K562 (cell line): ENCODE measurements around the gene CAPN2.

Source experiments
- CTCF ChIP-seq, 3 experiments: IDR thresholded peaks in 2 of 3; conservative IDR thresholded peaks in 1 of 3; 2 replicates each; pipeline ENCODE4 v1.5.1; 2011 to 2012; ENCODE audit warnings: low read length in 3 of 3, mild to moderate bottlenecking in 3 of 3, control low read depth in 2 of 3, improper control_type of control experiment in 1 of 3, inconsistent platforms in 1 of 3, low read depth in 1 of 3, mixed read lengths in 1 of 3, moderate library complexity in 1 of 3; ENCODE audit not compliant: insufficient read depth in 2 of 3
- FOXM1 ChIP-seq, 2 experiments: fragments of 450-650 bp in 1 of 2; sonication (generic) in 1 of 2; formaldehyde crosslinking in 1 of 2; IDR thresholded peaks; 2 replicates each; pipeline versions ENCODE4 v1.6.1 to v1.9.0; 2017 to 2022; ENCODE audit warnings: low read depth in 2 of 2, mild to moderate bottlenecking in 2 of 2, missing genetic modification reagents in 1 of 2, moderate library complexity in 1 of 2
- OTX1 ChIP-seq: fragments of 450-650 bp; formaldehyde crosslinking; IDR thresholded peaks from 2 replicates; pipeline ENCODE4 v1.4.0; 2022; ENCODE audit warnings: mild to moderate bottlenecking
- POLR2AphosphoS5 ChIP-seq: IDR thresholded peaks from 2 replicates; pipeline ENCODE4 v1.6.1; 2011; ENCODE audit warnings: mild to moderate bottlenecking, low read depth, low read length, moderate library complexity; ENCODE audit not compliant: control insufficient read depth, insufficient read depth
- RAD21 ChIP-seq, 2 experiments: fragments of 250-450 bp in 1 of 2; fragments of 450-650 bp in 1 of 2; sonication (Bioruptor Pico) in 1 of 2; formaldehyde crosslinking in 1 of 2; IDR thresholded peaks in 1 of 2; conservative IDR thresholded peaks in 1 of 2; 2 replicates each; pipeline versions ENCODE4 v1.4.0 to v1.8.0; 2020 to 2022; ENCODE audit warnings: mild to moderate bottlenecking in 2 of 2, moderate library complexity in 1 of 2
- REST ChIP-seq, 2 experiments: fragments of 450-650 bp; formaldehyde crosslinking in 1 of 2; IDR thresholded peaks; 2 replicates each; pipeline versions ENCODE4 v1.4.0 to v1.6.1; 2014 to 2020; ENCODE audit warnings: mild to moderate bottlenecking in 2 of 2, borderline replicate concordance in 1 of 2, low read depth in 1 of 2
- ZNF324 ChIP-seq: fragments of 250-450 bp; sonication (Bioruptor Pico); IDR thresholded peaks from 2 replicates; pipeline ENCODE4 v1.4.0; 2020; ENCODE audit warnings: mild to moderate bottlenecking

- TF ChIP-seq OTX1 (CRISPR knock-in tag): no peak
- no peak for TF ChIP-seq POLR2AphosphoS5
- no peak for TF ChIP-seq FOXM1 (IDR thresholded peaks at IDR 0.05; ENCODE audit: low read depth)
- no peak for TF ChIP-seq FOXM1 (CRISPR knock-in tag; IDR thresholded peaks at IDR 0.05; ENCODE audit: low read depth)
- TF ChIP-seq CTCF (IDR thresholded peaks at IDR 0.05 in 2 of 3, conservative IDR thresholded peaks at IDR 0.05 in 1 of 3; ENCODE audit: insufficient read depth in 2 of 3, low read depth in 1 of 3, low read length in 3 of 3): no peak
- no peak for TF ChIP-seq ZNF324 (CRISPR knock-in tag)
- no peak for TF ChIP-seq RAD21 (CRISPR knock-in tag; conservative IDR thresholded peaks at IDR 0.05 in 1 of 2, IDR thresholded peaks at IDR 0.05 in 1 of 2)
- no peak for TF ChIP-seq REST (IDR thresholded peaks at IDR 0.05; ENCODE audit: borderline replicate concordance)
- no peak for TF ChIP-seq REST (CRISPR knock-in tag; IDR thresholded peaks at IDR 0.05; ENCODE audit: low read depth)
These were observed 3.3 kb downstream of the CAPN2 start for GRCh38 chr1:223715604-223716172.
